ENCODE data around the gene TFCP2L1.

DNA sequence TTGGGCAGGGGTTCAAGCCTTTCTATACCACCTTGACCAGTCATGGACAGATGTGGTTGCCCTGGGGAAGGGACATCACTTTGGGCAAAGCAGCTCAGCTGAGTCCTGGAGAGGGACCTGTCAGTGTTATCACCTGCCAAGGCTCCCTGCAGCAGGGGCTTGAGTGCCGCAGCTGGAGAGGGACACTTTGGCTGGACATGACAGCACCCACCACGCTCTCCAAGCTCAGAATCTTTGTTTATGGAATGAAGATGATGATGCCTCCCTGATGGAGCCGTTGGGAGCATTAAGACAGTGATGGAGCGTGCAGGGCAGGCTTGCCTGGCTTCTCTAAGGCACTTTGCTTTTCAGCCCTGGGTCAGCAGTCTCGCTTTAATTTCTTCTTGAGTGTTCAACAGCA lies 4.3 kb upstream of the TFCP2L1 start:
- TF ChIP-seq POLR2AphosphoS5 (IDR thresholded peaks at IDR 0.05) = no peak
- TF ChIP-seq, protein P1, sequence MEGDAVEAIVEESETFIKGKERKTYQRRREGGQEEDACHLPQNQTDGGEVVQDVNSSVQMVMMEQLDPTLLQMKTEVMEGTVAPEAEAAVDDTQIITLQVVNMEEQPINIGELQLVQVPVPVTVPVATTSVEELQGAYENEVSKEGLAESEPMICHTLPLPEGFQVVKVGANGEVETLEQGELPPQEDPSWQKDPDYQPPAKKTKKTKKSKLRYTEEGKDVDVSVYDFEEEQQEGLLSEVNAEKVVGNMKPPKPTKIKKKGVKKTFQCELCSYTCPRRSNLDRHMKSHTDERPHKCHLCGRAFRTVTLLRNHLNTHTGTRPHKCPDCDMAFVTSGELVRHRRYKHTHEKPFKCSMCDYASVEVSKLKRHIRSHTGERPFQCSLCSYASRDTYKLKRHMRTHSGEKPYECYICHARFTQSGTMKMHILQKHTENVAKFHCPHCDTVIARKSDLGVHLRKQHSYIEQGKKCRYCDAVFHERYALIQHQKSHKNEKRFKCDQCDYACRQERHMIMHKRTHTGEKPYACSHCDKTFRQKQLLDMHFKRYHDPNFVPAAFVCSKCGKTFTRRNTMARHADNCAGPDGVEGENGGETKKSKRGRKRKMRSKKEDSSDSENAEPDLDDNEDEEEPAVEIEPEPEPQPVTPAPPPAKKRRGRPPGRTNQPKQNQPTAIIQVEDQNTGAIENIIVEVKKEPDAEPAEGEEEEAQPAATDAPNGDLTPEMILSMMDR (IDR thresholded peaks at IDR 0.05) = no peak
